HCT116 (cell line): Measurements from ENCODE around the gene MEGF10. TPM values are rescaled to one million over a fixed set of nuclear protein-coding genes. Genes with fewer than 3 reads are reported as not detected.

Experiments
- ATAC-seq: fragments of 200-7000 bp; cut with Tn5 transposase; 2 replicates; pipeline ENCODE4 v1.9.1; 2020; ENCODE audit warnings: mild to moderate bottlenecking, moderate library complexity
- BruUV-seq: library from RNA; stranded (reverse); fragments of 400-500 nt; replicated peaks from 2 replicates; lab custom pipeline; 2021; lab: Mats Ljungman, UMichigan
- CTCF ChIA-PET: fragments of 300-600 bp; sonication (Branson Sonifier 250); formaldehyde crosslinking; loops from one replicate; lab custom pipeline; 2021; ENCODE audit warnings: antibody characterized with exemption; lab: Charles Lee
- POLR2A ChIA-PET: fragments of 300-600, 350-600 bp; sonication (Branson Sonifier 250); formaldehyde crosslinking; loops from one replicate; lab custom pipeline; 2021; ENCODE audit warnings: antibody characterized with exemption; lab: Charles Lee
- RAD21 ChIA-PET, 2 experiments: fragments of 300-600 bp; sonication (Branson Sonifier 250); formaldehyde crosslinking; loops; one replicate each; lab custom pipeline; 2023; ENCODE audit warnings: low total read pairs in 2 of 2; ENCODE audit not compliant: uncharacterized antibody in 2 of 2, unreplicated experiment in 2 of 2, low non-redundant PET in 1 of 2; lab: Charles Lee
- DNase-seq: peaks from one replicate; pipeline ENCODE4 v3.0.0-alpha.2; 2010; ENCODE audit warnings: low read depth, low spot score
- H2AFZ ChIP-seq: fragments of 200-600 bp; shearing (Covaris generic), sonication (generic); 2 replicates; pipeline ENCODE4 v1.6.1; 2017; ENCODE audit warnings: low read depth, mixed run types, mixed read lengths, antibody characterized with exemption, low read length; ENCODE audit not compliant: poor library complexity, severe bottlenecking
- H3K27ac ChIP-seq: 2 replicates; pipeline ENCODE4 v1.5.1; 2012; ENCODE audit warnings: low read depth, low read length
- H3K27me3 ChIP-seq: fragments of 200-600 bp; sonication (generic); 2 replicates; pipeline ENCODE4 v1.6.1; 2016; ENCODE audit warnings: mixed run types, low read length, mixed read lengths; ENCODE audit not compliant: insufficient read depth
- H3K36me3 ChIP-seq, 2 experiments: fragments of 200-500 bp in 1 of 2; fragments of 200-600 bp in 1 of 2; sonication (Bioruptor generic) in 1 of 2; sonication (generic) in 1 of 2; 2 replicates each; pipeline versions ENCODE4 v1.5.1 to v1.6.1; 2014 to 2016; ENCODE audit warnings: low read length in 2 of 2, inconsistent platforms in 1 of 2, mixed read lengths in 1 of 2, mixed run types in 1 of 2; ENCODE audit not compliant: insufficient read depth in 2 of 2, control insufficient read depth in 1 of 2
- H3K4me1 ChIP-seq, 2 experiments: fragments of 200-600 bp in 1 of 2; sonication (generic) in 1 of 2; 2 replicates each; pipeline versions ENCODE4 v1.5.1 to v1.6.1; 2012 to 2017; ENCODE audit warnings: low read length in 2 of 2, inconsistent platforms in 1 of 2, mild to moderate bottlenecking in 1 of 2, mixed read lengths in 1 of 2, mixed run types in 1 of 2, moderate library complexity in 1 of 2; ENCODE audit not compliant: insufficient read depth in 2 of 2, control insufficient read depth in 1 of 2
- H3K4me2 ChIP-seq: fragments of 200-600 bp; sonication (generic); 2 replicates; pipeline ENCODE4 v1.6.1; 2017; ENCODE audit warnings: mixed run types, low read length, mixed read lengths
- H3K4me3 ChIP-seq, 2 experiments: fragments of 200-600 bp in 1 of 2; sonication (generic) in 1 of 2; replicated peaks in 1 of 2; 2 replicates each; pipeline ENCODE4 v1.5.1; 2011 to 2016; ENCODE audit warnings: low read length in 2 of 2, control low read depth in 1 of 2, low read depth in 1 of 2, mild to moderate bottlenecking in 1 of 2, mixed read lengths in 1 of 2, mixed run types in 1 of 2
- H3K79me2 ChIP-seq: fragments of 200-600 bp; sonication (generic); 2 replicates; pipeline ENCODE4 v1.6.1; 2017; ENCODE audit warnings: mild to moderate bottlenecking, mixed run types, low read length, moderate library complexity, mixed read lengths; ENCODE audit not compliant: insufficient read depth
- H3K9ac ChIP-seq: fragments of 200-600 bp; sonication (generic); 2 replicates; pipeline ENCODE4 v1.6.1; 2016; ENCODE audit warnings: low read length, mixed read lengths
- H3K9me2 ChIP-seq: fragments of 200-600 bp; sonication (generic), shearing (Covaris generic); 2 replicates; pipeline ENCODE4 v1.6.1; 2017; ENCODE audit warnings: mixed run types, mild to moderate bottlenecking, moderate library complexity; ENCODE audit not compliant: insufficient read depth
- H3K9me3 ChIP-seq, 2 experiments: fragments of 200-500 bp in 1 of 2; fragments of 200-600 bp in 1 of 2; sonication (Bioruptor generic) in 1 of 2; sonication (generic) in 1 of 2; 2 replicates each; pipeline ENCODE4 v1.6.1; 2014 to 2017; ENCODE audit warnings: low read length in 2 of 2, mixed read lengths in 2 of 2, inconsistent platforms in 1 of 2, low read depth in 1 of 2, mild to moderate bottlenecking in 1 of 2, mixed run types in 1 of 2, moderate library complexity in 1 of 2; ENCODE audit not compliant: control insufficient read depth in 1 of 2, insufficient read depth in 1 of 2
- H4K20me1 ChIP-seq: fragments of 200-600 bp; sonication (generic), shearing (Covaris generic); 2 replicates; pipeline ENCODE4 v1.6.1; 2017; ENCODE audit warnings: mixed run types, mild to moderate bottlenecking, moderate library complexity; ENCODE audit not compliant: insufficient read depth
- CBX3 ChIP-seq: IDR thresholded peaks from 2 replicates; pipeline ENCODE4 v1.6.1; 2012; ENCODE audit warnings: low read depth
- CEBPB ChIP-seq: IDR thresholded peaks from 2 replicates; pipeline ENCODE4 v1.6.1; 2012; ENCODE audit warnings: low read depth
- CTCF ChIP-seq, 3 experiments: fragments of 200-600 bp in 1 of 3; sonication (generic) in 1 of 3; IDR thresholded peaks in 2 of 3; conservative IDR thresholded peaks in 1 of 3; 2 replicates each; pipeline ENCODE4 v1.5.1; 2012 to 2017; ENCODE audit warnings: low read depth in 2 of 3, low read length in 2 of 3, antibody characterized with exemption in 1 of 3, borderline replicate concordance in 1 of 3, control low read depth in 1 of 3, mild to moderate bottlenecking in 1 of 3, mixed read lengths in 1 of 3, mixed run types in 1 of 3, moderate library complexity in 1 of 3; ENCODE audit not compliant: insufficient read depth in 1 of 3
- EGR1 ChIP-seq: IDR thresholded peaks from 2 replicates; pipeline ENCODE4 v1.6.1; 2012; ENCODE audit warnings: low read depth
- EZH2 ChIP-seq: fragments of 200-600 bp; sonication (generic); IDR thresholded peaks from 2 replicates; pipeline ENCODE4 v1.6.1; 2017; ENCODE audit warnings: antibody characterized with exemption, mixed run types
- EZH2phosphoT487 ChIP-seq: fragments of 200-600 bp; IDR thresholded peaks from 2 replicates; pipeline ENCODE4 v1.6.1; 2018; ENCODE audit warnings: antibody characterized with exemption, borderline replicate concordance
- FOSL1 ChIP-seq: IDR thresholded peaks from 2 replicates; pipeline ENCODE4 v1.6.1; 2012; ENCODE audit warnings: low read depth
- POLR2A ChIP-seq: IDR thresholded peaks from 2 replicates; pipeline ENCODE4 v1.7.0; 2011; ENCODE audit warnings: borderline replicate concordance; ENCODE audit not compliant: insufficient read depth, insufficient read length; ENCODE audit errors: extremely low read depth
- POLR2AphosphoS5 ChIP-seq: IDR thresholded peaks from 2 replicates; pipeline ENCODE4 v1.6.1; 2011; ENCODE audit warnings: mild to moderate bottlenecking, low read depth, low read length, moderate library complexity
- RAD21 ChIP-seq: IDR thresholded peaks from 2 replicates; pipeline ENCODE4 v1.6.1; 2012; ENCODE audit warnings: low read depth, mild to moderate bottlenecking
- REST ChIP-seq: IDR thresholded peaks from 2 replicates; pipeline ENCODE4 v1.6.1; 2012; ENCODE audit warnings: low read depth
- SIN3A ChIP-seq: IDR thresholded peaks from 2 replicates; pipeline ENCODE4 v1.6.1; 2012; ENCODE audit warnings: low read depth
- SP1 ChIP-seq: IDR thresholded peaks from 2 replicates; pipeline ENCODE4 v1.6.1; 2012; ENCODE audit warnings: low read depth
- SRF ChIP-seq: IDR thresholded peaks from 2 replicates; pipeline ENCODE4 v1.6.1; 2012; ENCODE audit warnings: low read depth
- TCF7L2 ChIP-seq: IDR thresholded peaks from 2 replicates; pipeline ENCODE4 v1.7.0; 2011; ENCODE audit warnings: borderline replicate concordance, inconsistent platforms; ENCODE audit not compliant: insufficient read depth, insufficient read length; ENCODE audit errors: extremely low read depth
- ZNF274 ChIP-seq: fragments of 200-500 bp; sonication (Bioruptor generic); IDR thresholded peaks from 2 replicates; pipeline ENCODE4 v1.6.1; 2014; ENCODE audit warnings: mild to moderate bottlenecking, low read depth, low read length, inconsistent platforms
- intact Hi-C: fragments of 100-400 bp; cut with micrococcal nuclease; formaldehyde crosslinking; loops from 2 replicates; pipeline ENCODE4 v1.10.0; 2022
- total RNA-seq: library from RNA; stranded (reverse); gene quantifications from one replicate; pipeline ENCODE4 v1.2.1, GENCODE V29; 2021; ENCODE audit not compliant: unreplicated experiment
- TF ChIP-seq, protein P1 (sequence below): IDR thresholded peaks from 2 replicates; pipeline ENCODE4 v1.6.1; 2012

Gene MEGF10
- total RNA-seq, 1 experiment from 2014 or later = 0.02 TPM

DNA sequence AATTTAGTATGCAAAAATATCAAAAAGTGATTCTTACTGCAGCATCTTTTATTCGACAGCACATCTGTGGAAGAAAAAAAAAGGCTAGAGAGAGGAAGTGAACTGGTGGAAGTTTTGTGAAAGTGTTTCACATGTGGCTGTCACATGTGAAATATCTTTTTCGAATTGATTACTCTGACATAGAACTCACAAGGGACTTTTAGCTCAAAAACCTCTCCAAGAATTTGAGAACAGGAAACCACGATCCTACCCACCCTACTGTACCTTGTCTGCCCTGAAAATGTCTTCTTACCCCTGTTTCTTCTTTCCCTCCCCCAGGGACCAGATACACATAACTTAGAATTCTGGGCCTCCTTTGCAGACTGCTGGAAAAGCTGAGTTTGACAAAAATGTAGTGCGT, 120.4 kb downstream of the MEGF10 start:
- Histone ChIP-seq H3K79me2 (no peaks in the 10 kb centered on the region), H3K9me3 (no peaks in the 10 kb centered on the region), H3K9ac (no peak overlapping the region), H3K27ac (no peak overlapping the region), H3K4me2 (no peak overlapping the region), H3K9me2 (no peaks in the 10 kb centered on the region), H3K36me3 (no peaks in the 10 kb centered on the region), H2AFZ (no peak overlapping the region), H3K27me3 (no peaks in the 10 kb centered on the region), H3K4me1 (no peaks in the 10 kb centered on the region), H4K20me1 (no peaks in the 10 kb centered on the region)
- CTCF ChIA-PET = no interaction called here
- intact Hi-C loops = no loop called here
- RAD21 ChIA-PET = no interaction called here
- POLR2A ChIA-PET = no interaction called here
- no TSS peak for BruUV-seq
- no peak for DNase-seq
- no peak for TF ChIP-seq CTCF (IDR thresholded peaks at IDR 0.05 in 2 of 3, conservative IDR thresholded peaks at IDR 0.05 in 1 of 3; ENCODE audit: borderline replicate concordance in 1 of 3, insufficient read depth in 1 of 3, low read depth in 2 of 3, low read length in 2 of 3)
- TF ChIP-seq SP1 = no peak
- TF ChIP-seq TCF7L2 = no peak
- no peak for TF ChIP-seq REST
- TF ChIP-seq CBX3 = no peak
- no peak for TF ChIP-seq FOSL1
- no peak for TF ChIP-seq SRF
- no peak for TF ChIP-seq POLR2A
- no peak for TF ChIP-seq SIN3A
- TF ChIP-seq CEBPB = no peak
- no peak for TF ChIP-seq RAD21
- no peak for TF ChIP-seq EGR1
- TF ChIP-seq, protein P1, sequence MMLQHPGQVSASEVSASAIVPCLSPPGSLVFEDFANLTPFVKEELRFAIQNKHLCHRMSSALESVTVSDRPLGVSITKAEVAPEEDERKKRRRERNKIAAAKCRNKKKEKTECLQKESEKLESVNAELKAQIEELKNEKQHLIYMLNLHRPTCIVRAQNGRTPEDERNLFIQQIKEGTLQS = no peak
- no peak for TF ChIP-seq POLR2AphosphoS5
- TF ChIP-seq EZH2phosphoT487 = no peak
- TF ChIP-seq EZH2 = no peak
- TF ChIP-seq ZNF274 = no peak
- TF ChIP-seq, all 23 proteins: peak for 0
- ATAC-seq = no peak
- H3K4me3 ChIP-seq = no peak overlapping the region
